HG03175 (cell line): Measurements from ENCODE around the gene FRAS1.

Experiments used
- ATAC-seq: cut with Tn5 transposase; IDR thresholded peaks from one replicate; pipeline ENCODE4 v1.9.1; 2021; ENCODE audit warnings: mild to moderate bottlenecking, moderate library complexity; ENCODE audit not compliant: unreplicated experiment

Gene FRAS1

DNA sequence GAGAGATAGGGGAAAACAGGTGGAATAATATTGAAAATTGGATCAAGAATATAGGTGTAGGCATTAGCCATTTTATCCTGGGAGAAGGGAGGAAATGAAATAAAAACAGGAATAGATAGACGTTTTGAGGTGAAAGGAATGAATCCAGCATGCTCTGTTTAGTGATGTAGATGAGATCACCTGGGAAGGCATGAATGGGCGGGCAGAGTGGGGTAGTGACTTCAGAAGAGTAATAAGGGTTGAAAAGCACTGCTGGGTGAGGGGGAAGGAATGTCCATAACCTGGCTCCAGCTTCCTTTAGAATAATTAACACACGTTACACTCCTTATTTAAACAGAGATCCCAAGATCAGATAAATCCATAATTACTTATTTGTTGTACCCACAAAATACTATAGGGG is 303.3 kb downstream of the FRAS1 start:
- no peak for ATAC-seq

DNA sequence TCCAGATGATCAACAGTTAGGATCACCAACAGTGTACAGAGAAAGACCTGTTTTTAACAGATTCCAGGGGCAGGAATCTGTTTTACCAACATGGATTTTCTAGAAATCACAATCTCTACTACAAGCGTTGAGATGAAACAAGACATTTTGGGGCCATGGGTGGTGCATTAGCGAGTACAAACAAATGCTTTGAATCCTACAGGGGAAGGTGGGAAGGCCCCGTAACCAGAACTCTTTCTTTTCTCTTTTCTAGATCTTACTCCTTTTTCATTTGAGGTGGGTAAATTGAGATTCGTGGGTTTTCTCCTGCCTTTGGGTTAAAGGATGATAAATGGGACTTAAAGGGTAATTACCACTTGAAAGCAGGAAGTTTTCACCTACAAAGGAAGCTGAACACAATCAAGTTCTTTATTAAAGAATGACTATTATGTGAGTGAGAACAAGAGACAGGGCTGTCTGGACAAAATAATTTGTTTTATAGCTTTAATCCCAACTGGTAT is 304.5 kb downstream of the FRAS1 start:
- no peak for ATAC-seq

GRCh38 chr4:78362310-78362709 is 305.2 kb downstream of the FRAS1 start:
- no peak for ATAC-seq

DNA sequence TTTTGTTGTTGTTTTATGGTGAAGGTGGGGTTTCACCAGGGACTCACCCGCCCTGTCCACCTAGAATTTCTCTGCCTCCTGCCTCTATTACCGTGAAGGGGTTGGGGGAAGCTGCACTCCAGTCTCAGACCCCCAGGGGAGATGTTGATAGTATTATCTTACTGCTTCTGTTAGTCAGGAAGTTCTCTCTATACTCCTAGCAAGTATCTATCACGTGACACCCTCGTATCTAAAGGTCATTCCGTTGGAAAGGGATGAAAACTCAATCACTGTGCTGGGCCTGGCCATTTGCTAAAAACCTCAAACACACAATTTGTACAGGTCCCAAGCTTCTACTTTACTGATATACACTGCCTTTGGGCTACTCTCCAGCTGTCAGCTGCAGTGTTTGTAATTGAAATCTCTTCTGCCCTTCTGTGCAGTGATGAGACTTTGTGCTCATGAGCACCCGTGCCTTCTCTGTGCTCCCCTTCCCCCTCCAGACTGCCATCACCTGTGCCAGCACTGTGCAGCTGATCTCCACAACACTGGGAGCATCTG is 306.0 kb downstream of the FRAS1 start:
- no peak for ATAC-seq

DNA sequence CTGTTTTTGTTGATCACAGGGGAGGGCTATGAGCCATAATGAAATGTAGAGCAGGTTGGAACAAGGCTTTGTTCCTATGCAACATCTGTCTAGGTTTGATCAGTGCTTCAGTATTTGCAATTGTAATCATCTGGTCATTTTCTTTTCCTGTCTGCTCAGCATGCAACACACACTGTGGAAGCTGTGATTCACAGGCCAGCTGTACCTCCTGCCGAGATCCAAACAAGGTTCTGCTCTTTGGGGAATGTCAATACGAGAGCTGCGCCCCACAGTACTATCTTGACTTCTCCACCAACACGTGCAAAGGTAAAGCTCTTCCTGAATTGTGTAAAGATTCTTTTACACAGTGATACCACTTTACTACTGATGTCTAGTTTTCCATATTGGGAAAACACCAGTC is 312.6 kb downstream of the FRAS1 start:
- ATAC-seq = no peak

DNA sequence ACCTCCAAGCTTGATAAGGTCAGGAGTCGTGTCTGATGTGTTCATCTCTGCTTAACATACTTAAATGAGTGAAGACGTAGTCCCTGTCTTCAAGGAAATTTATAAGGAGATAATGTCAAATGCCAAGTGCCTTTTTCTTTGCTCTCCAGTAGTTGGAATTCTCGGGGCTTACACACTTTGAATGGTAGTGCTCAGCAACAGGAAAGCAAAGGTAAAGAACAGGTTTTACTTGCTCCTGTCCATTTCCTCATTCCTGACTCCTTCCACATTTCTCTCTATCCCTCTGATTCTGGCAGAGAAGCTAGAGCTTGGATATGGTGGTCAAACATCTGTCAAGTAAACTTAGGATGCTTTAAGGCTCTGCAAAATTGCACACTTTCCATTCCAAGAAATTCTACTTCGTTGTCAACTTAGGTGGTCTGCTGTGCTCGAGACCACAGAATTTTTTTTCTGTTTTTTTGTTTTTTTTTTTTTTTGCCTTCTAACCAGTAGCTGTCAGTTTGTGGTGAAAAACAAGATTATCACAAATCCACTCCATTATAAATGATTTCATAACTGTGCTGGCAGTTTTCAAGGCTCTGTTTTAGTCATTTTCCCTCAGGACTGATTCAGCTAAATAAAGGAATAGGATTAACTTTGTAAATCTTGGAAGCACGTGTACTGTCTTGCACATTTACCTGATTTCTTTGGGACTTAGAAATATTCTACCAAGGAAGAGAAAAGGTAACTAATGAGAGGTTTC is 313.7 kb downstream of the FRAS1 start:
- ATAC-seq = no peak

- no peak for ATAC-seq
These were observed 315.3 kb downstream of the FRAS1 start for GRCh38 chr4:78372355-78372988.

DNA sequence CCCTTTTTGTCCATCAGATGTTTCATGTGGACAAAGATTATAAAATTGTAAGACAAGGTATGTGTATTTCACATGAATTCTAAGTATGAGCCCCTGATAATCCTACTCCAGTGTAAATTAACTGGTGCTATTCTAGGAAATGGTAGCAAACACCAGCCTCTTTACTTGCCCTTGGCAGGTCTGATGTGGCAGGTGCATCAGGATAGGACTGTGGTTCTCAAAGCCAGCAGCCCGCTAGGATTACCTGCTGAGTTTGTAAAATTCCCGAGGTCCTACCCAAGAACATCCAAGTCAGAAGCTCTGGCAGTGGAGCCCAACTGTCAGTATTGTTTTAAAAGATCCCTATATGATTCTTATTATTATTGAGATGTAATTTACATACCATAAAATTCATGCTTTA is 320.4 kb downstream of the FRAS1 start:
- ATAC-seq = no peak

DNA sequence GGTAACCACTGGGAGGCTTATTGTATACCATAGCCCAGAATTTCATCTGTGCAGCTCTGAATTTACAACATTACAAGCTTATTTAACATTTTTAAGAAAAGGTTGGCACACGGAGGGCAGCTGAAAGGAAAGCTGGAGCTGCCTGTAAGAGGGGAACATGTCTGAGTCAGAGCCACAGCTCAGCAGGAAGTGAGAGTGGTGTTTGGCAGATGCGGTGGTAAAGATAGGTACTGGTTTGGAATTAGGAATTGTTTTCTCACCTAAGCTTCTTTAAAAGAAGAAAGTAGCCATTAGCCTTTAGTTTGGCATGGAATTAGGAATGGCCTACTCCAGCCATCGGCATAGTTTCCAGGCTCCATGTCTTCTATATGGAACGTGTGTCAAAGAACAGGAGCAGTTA is 321.9 kb downstream of the FRAS1 start:
- no peak for ATAC-seq

- ATAC-seq = no peak
These were observed 323.0 kb downstream of the FRAS1 start for GRCh38 chr4:78379991-78380729.

GRCh38 chr4:78386679-78387078 is 329.6 kb downstream of the FRAS1 start:
- ATAC-seq = no peak

DNA sequence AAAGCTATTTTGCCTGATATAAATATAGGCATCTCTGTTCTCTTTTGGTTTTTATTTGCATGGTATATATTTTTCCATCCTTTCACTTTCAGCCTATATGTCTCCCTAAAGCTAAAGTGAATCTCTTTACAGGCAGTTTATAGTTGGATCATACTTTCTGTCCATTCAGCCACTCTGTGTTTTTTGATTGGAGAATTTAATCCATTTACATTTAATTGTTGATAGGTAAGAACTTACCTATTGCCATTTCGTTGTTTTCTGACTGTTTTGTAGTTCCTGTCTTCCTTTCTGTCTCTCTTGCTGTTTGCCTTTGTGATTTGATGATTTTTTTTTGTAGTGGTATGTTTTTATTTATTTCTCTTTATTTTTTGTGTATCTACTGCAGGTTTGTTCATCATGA is 338.5 kb downstream of the FRAS1 start:
- ATAC-seq = no peak

GRCh38 chr4:78396613-78397291 is 339.6 kb downstream of the FRAS1 start:
- no peak for ATAC-seq

- no peak for ATAC-seq
These were observed 340.1 kb downstream of the FRAS1 start for GRCh38 chr4:78397292-78397630.

- no peak for ATAC-seq
These were observed 352.6 kb downstream of the FRAS1 start for GRCh38 chr4:78409612-78410202.

DNA sequence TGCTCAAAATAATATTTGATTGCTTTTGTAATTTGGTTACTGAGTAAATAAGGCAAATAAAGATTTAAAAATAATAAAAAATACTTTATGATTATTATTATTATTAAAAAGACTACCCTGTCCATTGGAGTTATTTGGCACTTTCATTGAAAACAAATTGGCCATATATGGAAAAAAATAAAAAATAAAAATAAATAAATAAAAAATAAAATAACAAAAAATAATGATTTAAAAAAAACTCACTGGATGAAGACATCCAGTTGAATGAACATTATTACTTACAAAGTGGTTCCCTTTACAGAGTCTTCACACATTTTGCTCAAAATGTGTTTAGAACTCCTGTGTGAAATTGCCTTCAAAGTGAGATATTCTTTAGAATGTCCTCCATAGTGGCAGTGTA is 353.1 kb downstream of the FRAS1 start:
- no peak for ATAC-seq

- ATAC-seq = no peak
These were observed 353.6 kb downstream of the FRAS1 start for GRCh38 chr4:78410676-78411075.

- no peak for ATAC-seq
These were observed 357.0 kb downstream of the FRAS1 start for GRCh38 chr4:78414116-78414515.

DNA sequence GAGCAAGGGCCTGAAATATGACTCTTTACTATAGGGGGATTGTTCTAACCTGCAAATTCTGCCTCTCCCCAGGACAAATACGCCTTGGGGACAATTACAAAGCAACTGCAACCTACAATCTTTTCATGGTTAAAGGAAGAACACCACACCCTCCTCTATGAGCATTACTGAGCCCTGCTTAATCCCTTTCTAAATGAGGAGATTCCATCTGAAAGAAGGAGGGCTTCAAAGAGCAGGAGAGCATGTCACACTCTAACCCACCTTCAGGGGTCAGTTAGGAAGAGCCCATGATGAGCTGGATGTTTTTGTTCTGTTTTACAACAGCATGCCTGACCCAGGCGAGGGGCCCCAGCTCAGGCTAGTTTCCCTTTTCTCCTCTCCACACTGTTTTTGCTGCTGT is 360.5 kb downstream of the FRAS1 start:
- ATAC-seq = no peak

- ATAC-seq = no peak
These were observed 361.3 kb downstream of the FRAS1 start for GRCh38 chr4:78418406-78418805.

DNA sequence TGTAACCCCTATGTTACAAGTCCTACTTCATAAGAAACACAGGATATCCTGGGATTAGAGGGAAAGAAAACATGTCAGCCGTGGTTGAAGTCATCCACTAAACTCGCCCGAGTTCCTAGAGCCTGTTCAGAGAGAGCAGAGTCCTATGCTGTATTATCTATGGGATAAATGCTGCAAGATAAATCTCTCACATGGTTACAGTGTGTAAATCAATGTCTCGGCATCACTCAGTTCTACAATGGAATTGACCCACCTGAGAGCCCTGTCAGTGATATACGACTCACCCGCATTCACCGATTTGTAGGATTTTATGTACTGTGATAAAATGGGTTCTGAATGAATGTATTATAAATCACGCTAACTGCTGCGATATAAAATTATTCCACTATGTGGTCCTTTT is 366.7 kb downstream of the FRAS1 start:
- ATAC-seq = no peak
